ENCODE measurements around the gene EVPLL. TPM values are rescaled to one million over a fixed set of nuclear protein-coding genes. Genes with fewer than 3 reads are reported as not detected.
"Not testable (repeated sequence)": the region's sequence is repeated elsewhere in the genome, so short reads cannot be mapped to it uniquely, and the experiment has no call there.

Gene EVPLL
- total and polyA plus RNA-seq, 7 donors: 0.28 to 0.60 TPM; not detected in 5

DNA sequence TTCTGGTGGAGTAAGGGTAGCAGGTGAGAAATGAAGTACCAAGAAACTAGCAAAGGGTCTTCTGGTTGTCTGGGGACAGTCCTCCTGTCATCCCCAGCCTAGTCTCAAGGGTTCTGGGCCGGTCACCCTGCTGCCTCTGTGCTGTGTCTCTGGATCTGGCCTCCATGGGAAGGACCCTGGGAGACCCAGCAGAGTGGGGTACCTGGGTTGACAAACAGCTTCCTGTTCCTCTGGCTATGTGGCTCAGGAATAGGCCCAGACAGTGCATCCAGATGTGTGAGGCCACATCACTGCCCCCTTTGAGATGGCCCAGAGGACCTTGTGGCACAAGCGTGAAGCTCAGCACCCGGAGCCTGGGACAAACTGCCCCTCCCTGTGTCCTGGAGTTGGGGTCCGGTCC is 10.7 kb downstream of the EVPLL start:
- H3K4me3 ChIP-seq; DNase-seq; H3K36me3 ChIP-seq; H3K27me3 ChIP-seq; intact Hi-C loops (cut with DNase I); H3K27ac ChIP-seq; H3K4me1 ChIP-seq; H3K9me3 ChIP-seq: not testable (repeated sequence)
- 87 to 89% methylated on average over 4 of the region's 4 CpGs for WGBS, 2 donors

DNA sequence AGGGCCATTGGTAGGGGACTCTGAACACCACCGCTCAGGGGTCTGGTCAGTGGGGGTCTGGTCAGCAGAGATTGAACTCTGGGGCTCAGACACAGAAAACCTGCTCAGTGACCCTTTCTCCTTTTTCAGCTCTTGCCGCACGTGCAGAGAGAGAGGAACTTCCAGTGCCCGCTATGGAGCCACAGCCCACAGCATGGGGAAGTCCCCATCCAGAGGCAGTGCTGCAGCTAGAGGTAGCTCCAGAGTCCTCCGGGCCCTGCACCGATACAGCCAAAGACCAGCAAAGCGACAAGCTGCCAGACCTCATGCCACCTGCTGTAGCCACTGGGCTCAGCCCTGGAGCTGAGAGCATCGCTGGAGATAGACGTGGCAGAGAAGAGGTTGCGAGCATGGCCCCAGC is 11.2 kb downstream of the EVPLL start:
- H3K36me3 ChIP-seq; DNase-seq; H3K4me1 ChIP-seq; H3K9me3 ChIP-seq; H3K4me3 ChIP-seq; H3K27ac ChIP-seq; intact Hi-C loops (cut with DNase I); H3K27me3 ChIP-seq: not testable (repeated sequence)
- WGBS, 2 donors: 70 to 83% methylated on average over 6 to 7 of the region's 10 CpGs

DNA sequence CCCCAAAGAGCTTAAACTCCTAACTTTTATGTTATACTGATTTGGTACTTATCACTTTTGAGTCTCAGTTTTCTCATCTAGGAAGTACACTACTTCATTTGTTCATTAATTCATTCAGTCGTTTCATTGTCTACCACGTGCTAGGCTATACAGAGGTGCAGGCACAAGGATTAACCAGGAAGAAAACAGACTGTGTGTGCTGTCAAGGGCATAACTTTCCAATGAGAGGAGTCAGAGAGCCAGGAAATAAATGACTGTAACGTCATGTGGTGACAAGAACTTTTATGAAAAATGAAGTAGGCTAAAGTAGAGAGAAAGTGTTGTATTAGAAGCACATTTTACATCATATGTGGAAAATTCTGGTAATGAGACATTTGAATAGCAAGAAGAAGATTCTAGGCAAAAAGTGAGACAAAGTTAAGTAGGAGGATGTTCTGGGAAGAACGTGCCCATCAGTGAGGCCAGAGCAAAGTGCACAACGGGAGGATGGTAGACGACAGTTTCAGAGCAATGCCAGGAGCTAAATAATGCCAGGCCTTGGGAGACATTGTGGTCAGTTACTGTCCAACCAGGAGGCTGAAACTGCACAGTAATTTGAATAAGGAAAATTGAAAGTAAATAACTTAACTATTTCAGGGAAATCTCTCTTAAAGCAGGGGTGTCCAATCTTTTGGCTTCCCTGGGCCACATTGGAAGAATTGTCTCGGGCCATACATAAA is 24.5 kb downstream of the EVPLL start:
- not testable (repeated sequence) for H3K27me3 ChIP-seq

DNA sequence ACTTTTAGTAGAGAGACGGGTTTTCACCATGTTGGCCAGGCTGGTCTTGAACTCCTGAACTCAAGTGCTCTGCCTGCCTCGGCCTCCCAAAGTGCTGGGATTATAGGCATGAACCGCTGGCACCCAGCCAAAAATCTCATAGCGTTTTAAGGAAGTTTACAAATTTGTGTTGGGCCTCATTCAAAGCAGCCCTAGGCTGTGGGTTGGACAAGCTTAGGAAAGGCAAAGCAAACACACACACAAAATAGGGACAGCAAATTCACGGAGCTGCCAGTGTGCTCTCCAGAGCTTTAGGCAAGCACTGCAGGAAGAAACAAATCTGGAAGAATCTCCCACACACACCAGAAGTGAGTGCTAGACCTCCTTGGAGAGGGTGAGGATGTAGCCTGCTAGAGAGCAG is 25.6 kb downstream of the EVPLL start:
- H3K36me3 ChIP-seq; H3K9me3 ChIP-seq; H3K4me1 ChIP-seq; intact Hi-C loops (cut with DNase I); DNase-seq; H3K27me3 ChIP-seq; H3K4me3 ChIP-seq; H3K27ac ChIP-seq: not testable (repeated sequence)
- WGBS, 2 donors: 4 to 26% methylated on average over 4 of the region's 5 CpGs

More for the DNA sequence above, 24.5 kb downstream of the EVPLL start:
- WGBS, 2 donors: 27 to 58% methylated on average over 7 of the region's 7 CpGs
- H3K36me3 ChIP-seq; H3K9me3 ChIP-seq; H3K27ac ChIP-seq; DNase-seq; H3K4me3 ChIP-seq; H3K4me1 ChIP-seq; intact Hi-C loops (cut with DNase I): not testable (repeated sequence)

DNA sequence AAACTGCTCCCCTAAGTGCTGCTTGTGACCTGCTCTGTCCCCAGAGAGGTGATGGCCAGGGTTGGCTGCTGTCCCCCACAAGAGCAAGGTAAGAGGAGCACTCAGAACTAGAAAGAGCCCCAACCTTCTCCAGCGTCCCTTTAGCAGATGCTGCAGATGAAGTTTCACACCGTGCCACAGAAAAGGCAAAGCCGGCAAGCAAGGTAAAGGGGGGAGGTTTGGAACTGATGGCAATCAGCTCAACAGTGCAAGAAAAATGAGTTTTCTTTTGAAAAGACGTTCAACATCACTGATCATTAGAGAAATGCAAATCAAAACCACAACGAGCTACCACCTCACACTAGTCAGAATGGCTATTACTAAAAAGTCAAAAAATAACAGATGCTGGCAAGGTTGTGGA is 26.0 kb downstream of the EVPLL start:
- H3K27ac ChIP-seq; DNase-seq; H3K4me1 ChIP-seq; H3K9me3 ChIP-seq; H3K36me3 ChIP-seq; intact Hi-C loops (cut with DNase I); H3K27me3 ChIP-seq; H3K4me3 ChIP-seq: not testable (repeated sequence)
- WGBS, 2 donors: 55 to 82% methylated on average over 2 to 3 of the region's 5 CpGs

DNA sequence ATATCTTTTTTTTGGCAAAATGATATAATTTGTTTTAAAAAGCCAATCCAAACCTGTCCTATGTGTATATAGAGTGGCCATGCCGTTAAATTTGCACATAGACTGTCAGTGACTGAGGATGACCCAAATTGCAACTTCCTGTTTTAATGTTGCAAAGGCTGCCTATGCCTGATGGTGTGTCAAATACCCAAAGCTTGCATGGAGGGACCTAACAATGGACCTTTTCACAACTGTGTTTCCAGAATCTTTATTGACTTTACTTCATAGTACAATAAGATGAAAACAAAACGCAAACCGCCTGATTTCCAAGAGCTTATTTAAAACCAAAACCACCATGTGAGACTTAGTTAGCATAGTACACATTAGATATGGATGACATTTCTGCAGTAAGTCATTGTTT is 31.3 kb downstream of the EVPLL start:
- WGBS, 2 donors: 8 to 29% methylated on average over 3 of the region's 3 CpGs
- H3K27ac ChIP-seq; intact Hi-C loops (cut with DNase I); DNase-seq; H3K4me1 ChIP-seq; H3K4me3 ChIP-seq; H3K36me3 ChIP-seq; H3K27me3 ChIP-seq; H3K9me3 ChIP-seq: not testable (repeated sequence)

DNA sequence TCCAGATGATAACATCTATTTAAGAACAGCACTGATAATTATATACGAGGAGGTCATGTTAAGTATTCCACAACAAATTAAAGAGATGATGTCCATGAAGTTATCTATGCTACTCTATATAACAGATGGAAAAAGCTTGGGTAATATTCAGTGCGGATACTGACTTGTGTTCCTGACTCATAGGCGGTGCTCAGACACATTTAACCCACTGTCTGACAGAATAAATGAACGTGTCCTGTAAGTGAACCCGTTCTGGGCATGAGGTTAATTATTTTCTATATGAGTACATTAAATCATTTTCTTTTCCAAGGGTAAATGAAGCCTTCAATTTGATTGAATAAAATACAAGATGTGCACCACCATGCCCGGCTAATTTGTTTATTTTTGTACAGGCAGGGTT is 31.7 kb downstream of the EVPLL start:
- intact Hi-C loops (cut with DNase I); H3K27ac ChIP-seq; H3K4me3 ChIP-seq; H3K27me3 ChIP-seq; H3K4me1 ChIP-seq; H3K9me3 ChIP-seq; H3K36me3 ChIP-seq; DNase-seq: not testable (repeated sequence)
- 8 to 35% methylated on average over 6 of the region's 6 CpGs for WGBS, 2 donors

DNA sequence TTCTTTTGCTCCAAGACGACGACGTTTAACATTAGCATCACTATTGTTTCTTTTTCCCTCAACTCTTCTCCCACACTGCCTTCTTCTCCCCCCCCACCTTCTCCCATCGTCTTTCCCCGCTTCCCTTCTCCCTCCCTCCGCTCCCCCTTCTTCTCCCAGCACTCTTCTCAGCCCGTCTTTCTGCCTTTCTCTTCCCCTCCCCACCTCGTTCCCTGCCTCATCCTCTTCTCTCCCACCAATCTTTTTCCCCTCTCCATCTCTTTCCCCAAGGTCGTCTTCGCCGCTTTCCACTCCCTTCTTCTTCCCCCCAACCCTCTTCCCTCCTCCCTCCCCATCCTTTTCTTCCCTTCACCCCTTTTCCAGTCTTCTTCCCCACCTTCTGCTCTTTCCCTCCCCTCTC is 33.2 kb downstream of the EVPLL start:
- H3K36me3 ChIP-seq; H3K27me3 ChIP-seq; intact Hi-C loops (cut with DNase I); H3K4me1 ChIP-seq; H3K9me3 ChIP-seq; DNase-seq: not testable (repeated sequence)
- H3K27ac ChIP-seq: peak overlapping the region; percentile 76 to 88 (median 82)
- H3K4me3 ChIP-seq: peak overlapping the region; percentile 44 to 54 (median 49)
- 10 to 19% methylated on average over 11 of the region's 11 CpGs for WGBS, 2 donors

DNA sequence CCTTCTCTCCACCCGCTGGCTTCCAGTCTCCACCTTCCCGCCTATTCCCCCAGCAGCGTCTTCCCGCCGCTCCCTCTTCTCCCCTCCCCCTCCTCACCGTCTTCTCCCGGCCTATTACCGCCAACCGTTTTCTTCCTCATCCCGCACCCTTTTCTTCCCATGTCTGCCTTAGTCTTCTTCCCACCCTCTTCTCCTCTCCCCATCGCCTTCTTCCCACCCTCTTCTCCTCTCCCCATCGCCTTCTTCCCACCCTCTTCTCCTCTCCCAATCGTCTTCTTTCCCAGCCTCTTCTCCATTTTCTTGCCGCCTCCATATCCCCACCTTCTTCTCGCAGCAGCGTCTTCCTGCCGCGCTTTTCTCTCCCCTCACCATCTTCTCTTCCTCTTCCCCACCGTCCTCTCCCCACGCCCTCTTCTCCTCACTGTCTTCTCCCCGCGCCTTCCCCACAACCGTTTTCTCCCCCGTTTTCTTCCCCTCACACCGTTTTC is 33.8 kb downstream of the EVPLL start:
- DNase-seq; H3K27me3 ChIP-seq; H3K36me3 ChIP-seq; intact Hi-C loops (cut with DNase I); H3K9me3 ChIP-seq; H3K4me1 ChIP-seq: not testable (repeated sequence)
- Histone ChIP-seq H3K27ac (peak overlapping the region; percentile 76 to 88 (median 82)), H3K4me3 (peak overlapping the region; percentile 44 to 54 (median 49))
- WGBS, 2 donors: 1% methylated on average over 23 of the region's 25 CpGs

DNA sequence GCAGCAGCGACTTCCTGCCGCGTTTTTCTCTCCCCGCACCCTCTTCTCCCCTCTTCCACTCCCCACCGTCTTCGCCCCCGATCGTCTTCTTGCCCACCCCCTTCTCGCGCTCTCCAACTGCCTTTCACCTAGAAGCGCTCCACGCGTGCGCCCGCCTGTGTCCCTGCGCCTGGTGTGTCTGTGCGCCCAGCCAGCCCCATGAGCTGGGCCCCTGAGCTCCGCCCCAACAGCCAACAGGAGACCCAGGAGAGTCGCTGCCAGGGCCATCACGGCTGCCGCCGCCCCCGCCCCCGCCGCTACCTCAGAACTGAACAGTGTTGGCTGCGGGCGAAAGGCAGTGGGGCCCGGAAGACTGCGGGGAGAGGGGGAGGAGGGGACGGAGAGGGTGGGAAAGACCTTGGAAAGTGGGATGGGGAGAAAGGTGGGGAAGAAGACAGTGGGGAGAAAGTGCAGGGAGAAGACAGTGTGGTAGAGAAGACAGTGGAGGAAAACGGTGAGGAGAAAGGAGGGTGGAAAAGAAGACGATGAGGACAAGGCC is 34.5 kb downstream of the EVPLL start:
- peak overlapping the region; percentile 44 to 54 (median 49) for H3K4me3 ChIP-seq
- H3K9me3 ChIP-seq; intact Hi-C loops (cut with DNase I); H3K27me3 ChIP-seq; H3K36me3 ChIP-seq; DNase-seq; H3K4me1 ChIP-seq: not testable (repeated sequence)
- peak overlapping the region in 3 of 4 donors; percentile 76 to 88 (median 81) for H3K27ac ChIP-seq
- no CpG with 5 or more reads among the region's 32 CpGs for WGBS, 2 donors

DNA sequence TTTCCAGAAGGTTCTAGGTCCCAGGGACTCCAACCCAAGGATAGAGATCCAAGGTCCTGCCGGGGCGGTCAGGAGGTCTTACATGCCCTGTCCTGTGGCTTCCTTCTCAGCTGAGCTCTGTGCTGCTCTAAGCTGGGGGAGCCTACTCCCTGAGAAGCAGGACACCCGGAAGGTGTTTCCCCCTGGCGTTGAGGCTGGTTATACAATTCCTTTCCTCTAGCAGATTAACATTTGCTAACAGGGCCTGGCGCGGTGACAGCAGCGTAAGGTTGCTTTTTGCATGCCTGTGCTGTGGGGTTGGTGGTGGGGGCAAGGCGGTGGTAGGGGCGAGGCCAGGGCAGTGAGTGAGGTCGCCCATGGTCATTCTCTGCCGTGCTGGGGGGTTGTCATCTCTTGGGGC is 43.9 kb downstream of the EVPLL start:
- H3K36me3 ChIP-seq; H3K9me3 ChIP-seq; H3K4me3 ChIP-seq; DNase-seq; H3K27ac ChIP-seq; intact Hi-C loops (cut with DNase I); H3K4me1 ChIP-seq; H3K27me3 ChIP-seq: not testable (repeated sequence)
- WGBS, 2 donors: 81 to 86% methylated on average over 8 of the region's 11 CpGs

DNA sequence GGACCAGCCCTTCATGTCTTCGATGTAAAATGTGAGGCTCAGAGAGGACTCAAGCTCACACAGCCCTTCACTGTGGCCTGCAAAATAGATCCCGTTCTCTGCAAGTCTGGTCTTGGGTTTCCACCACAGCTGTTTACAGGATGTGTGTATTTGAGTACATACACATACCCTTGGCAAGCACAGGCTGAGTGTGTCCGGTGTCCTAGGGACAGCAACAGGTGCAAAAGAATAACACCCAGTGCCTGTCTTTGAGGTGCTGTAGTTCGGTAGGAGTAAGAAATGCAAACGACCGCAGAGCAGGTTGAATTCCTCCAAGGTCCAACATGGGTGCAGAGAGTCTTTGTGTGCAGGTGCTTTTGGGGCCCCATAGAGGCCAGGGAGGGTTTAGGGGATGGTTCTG is 44.9 kb downstream of the EVPLL start:
- intact Hi-C loops (cut with DNase I); H3K4me1 ChIP-seq; H3K27me3 ChIP-seq; H3K36me3 ChIP-seq; H3K4me3 ChIP-seq; H3K9me3 ChIP-seq; H3K27ac ChIP-seq; DNase-seq: not testable (repeated sequence)
- WGBS, 2 donors: 74 to 82% methylated on average over 5 of the region's 6 CpGs

DNA sequence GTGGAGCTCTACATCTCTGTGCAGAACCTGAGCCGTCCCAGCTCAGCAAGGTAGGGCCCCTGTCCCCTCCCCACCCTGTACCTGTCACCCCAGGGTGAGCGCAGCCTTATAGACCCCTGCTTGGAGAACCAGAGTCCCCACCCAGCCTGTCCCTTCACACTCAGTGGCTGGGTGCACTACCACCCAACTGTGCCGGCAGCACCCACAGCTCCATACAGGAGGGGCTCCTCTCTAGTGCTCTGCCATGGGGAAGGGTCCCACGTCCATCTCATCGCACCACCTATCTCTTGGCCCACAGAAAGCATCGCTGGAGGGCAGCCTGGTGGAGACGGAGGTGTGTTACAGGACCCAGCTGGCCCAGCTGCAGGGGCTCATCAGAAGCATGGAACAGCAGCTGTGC is 45.4 kb downstream of the EVPLL start:
- H3K4me3 ChIP-seq; intact Hi-C loops (cut with DNase I); DNase-seq; H3K27me3 ChIP-seq; H3K4me1 ChIP-seq; H3K36me3 ChIP-seq; H3K9me3 ChIP-seq; H3K27ac ChIP-seq: not testable (repeated sequence)
- 89 to 96% methylated on average over 2 of the region's 7 CpGs for WGBS, 2 donors

Data from sigmoid colon (tissue), 7 donors.